ENCODE data around the gene IL5RA. TPM values are rescaled to one million over a fixed set of nuclear protein-coding genes. Genes with fewer than 3 reads are reported as not detected.

Gene IL5RA
- total RNA-seq, 1 experiment from 2014 or later = not detected

DNA sequence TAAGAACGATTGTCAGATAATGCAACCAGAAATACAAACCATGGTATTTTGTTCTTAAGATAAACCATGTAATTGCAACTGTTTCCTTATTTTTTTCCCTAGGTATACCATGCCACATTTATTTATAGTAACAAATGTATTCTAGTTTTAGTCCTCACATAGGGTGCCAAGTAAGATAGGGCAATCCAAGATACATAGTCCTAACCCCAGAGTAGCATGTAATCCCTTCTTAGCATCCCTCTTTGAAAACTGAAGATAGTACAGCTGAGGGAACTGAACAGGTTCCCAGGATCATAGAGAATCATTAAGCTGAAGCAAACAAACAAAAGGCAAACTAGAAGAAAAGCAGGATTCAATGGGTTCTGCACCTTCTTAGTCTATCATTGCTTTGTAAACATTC, 41.3 kb upstream of the IL5RA start (continued):
- TF ChIP-seq, protein P1, sequence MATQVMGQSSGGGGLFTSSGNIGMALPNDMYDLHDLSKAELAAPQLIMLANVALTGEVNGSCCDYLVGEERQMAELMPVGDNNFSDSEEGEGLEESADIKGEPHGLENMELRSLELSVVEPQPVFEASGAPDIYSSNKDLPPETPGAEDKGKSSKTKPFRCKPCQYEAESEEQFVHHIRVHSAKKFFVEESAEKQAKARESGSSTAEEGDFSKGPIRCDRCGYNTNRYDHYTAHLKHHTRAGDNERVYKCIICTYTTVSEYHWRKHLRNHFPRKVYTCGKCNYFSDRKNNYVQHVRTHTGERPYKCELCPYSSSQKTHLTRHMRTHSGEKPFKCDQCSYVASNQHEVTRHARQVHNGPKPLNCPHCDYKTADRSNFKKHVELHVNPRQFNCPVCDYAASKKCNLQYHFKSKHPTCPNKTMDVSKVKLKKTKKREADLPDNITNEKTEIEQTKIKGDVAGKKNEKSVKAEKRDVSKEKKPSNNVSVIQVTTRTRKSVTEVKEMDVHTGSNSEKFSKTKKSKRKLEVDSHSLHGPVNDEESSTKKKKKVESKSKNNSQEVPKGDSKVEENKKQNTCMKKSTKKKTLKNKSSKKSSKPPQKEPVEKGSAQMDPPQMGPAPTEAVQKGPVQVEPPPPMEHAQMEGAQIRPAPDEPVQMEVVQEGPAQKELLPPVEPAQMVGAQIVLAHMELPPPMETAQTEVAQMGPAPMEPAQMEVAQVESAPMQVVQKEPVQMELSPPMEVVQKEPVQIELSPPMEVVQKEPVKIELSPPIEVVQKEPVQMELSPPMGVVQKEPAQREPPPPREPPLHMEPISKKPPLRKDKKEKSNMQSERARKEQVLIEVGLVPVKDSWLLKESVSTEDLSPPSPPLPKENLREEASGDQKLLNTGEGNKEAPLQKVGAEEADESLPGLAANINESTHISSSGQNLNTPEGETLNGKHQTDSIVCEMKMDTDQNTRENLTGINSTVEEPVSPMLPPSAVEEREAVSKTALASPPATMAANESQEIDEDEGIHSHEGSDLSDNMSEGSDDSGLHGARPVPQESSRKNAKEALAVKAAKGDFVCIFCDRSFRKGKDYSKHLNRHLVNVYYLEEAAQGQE (IDR thresholded peaks at IDR 0.05; ENCODE audit: low read depth) = no peak
- TF ChIP-seq EZH2phosphoT487 (IDR thresholded peaks at IDR 0.05; ENCODE audit: borderline replicate concordance) (no peak), TCF7L2 (IDR thresholded peaks at IDR 0.05; ENCODE audit: borderline replicate concordance, extremely low read depth, insufficient read depth, insufficient read length) (no peak), YY1 (IDR thresholded peaks at IDR 0.05; ENCODE audit: extremely low read depth, insufficient replicate concordance, low read depth, low read length) (no peak)

DNA sequence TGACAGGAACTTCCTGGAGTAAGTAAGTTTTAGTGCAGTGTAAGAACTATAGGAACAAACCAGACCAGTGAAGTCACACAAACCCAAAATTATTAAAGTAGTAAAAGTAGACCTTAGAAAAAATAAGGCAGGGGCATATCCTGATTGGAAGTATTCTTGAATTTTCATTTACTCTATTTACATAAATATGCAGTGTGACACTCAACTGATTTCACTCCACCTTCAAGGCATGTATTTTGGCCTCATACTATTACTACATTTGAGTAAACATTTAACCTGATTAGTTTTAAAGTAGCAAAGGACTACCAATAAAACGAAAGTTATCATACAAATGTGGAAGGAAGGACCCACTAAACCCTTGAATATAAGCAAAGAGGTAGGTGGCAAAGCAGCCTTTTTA, 39.4 kb upstream of the IL5RA start:
- Histone ChIP-seq H4K20me1 (ENCODE audit: insufficient read depth) (no peaks in the 10 kb centered on the region), H3K4me2 (ENCODE audit: low read length) (no peak overlapping the region), H2AFZ (ENCODE audit: low read depth, low read length, poor library complexity, severe bottlenecking) (no peak overlapping the region), H3K4me1 (ENCODE audit: control insufficient read depth in 1 of 2, insufficient read depth in 2 of 2, low read length in 2 of 2) (no peaks in the 10 kb centered on the region), H3K27me3 (ENCODE audit: insufficient read depth, low read length) (no peaks in the 10 kb centered on the region), H3K79me2 (ENCODE audit: insufficient read depth, low read length) (peaks cover 21% of the 10 kb centered on the region), H3K27ac (ENCODE audit: low read depth, low read length) (no peak overlapping the region), H3K9ac (ENCODE audit: low read length) (no peak overlapping the region), H3K9me3 (ENCODE audit: control insufficient read depth in 1 of 2, insufficient read depth in 1 of 2, low read depth in 1 of 2, low read length in 2 of 2) (no peaks in the 10 kb centered on the region), H3K4me3 (replicated peaks in 1 of 2; ENCODE audit: low read depth in 1 of 2, low read length in 2 of 2) (no peak overlapping the region), H3K36me3 (ENCODE audit: control insufficient read depth in 1 of 2, insufficient read depth in 2 of 2, low read length in 2 of 2) (peaks cover 57% of the 10 kb centered on the region in 2 experiments), H3K9me2 (ENCODE audit: insufficient read depth) (no peaks in the 10 kb centered on the region)
- ChIA-PET CTCF (no interaction called here), POLR2A (no interaction called here), RAD21 (ENCODE audit: low non-redundant PET in 1 of 2, low total read pairs in 2 of 2, uncharacterized antibody in 2 of 2, unreplicated experiment in 2 of 2) (no interaction called here)
- intact Hi-C loops (cut with micrococcal nuclease) = no loop called here
- ATAC-seq (no peak), DNase-seq (ENCODE audit: low read depth, low spot score) (no peak)
- TF ChIP-seq, protein P2, sequence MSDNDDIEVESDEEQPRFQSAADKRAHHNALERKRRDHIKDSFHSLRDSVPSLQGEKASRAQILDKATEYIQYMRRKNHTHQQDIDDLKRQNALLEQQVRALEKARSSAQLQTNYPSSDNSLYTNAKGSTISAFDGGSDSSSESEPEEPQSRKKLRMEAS (IDR thresholded peaks at IDR 0.05) = no peak
- no peak for TF ChIP-seq YY1 (IDR thresholded peaks at IDR 0.05; ENCODE audit: extremely low read depth, insufficient replicate concordance, low read depth, low read length)
- no peak for TF ChIP-seq EGR1 (IDR thresholded peaks at IDR 0.05; ENCODE audit: low read depth)
- no peak for TF ChIP-seq EZH2 (IDR thresholded peaks at IDR 0.05)
- TF ChIP-seq CEBPB (IDR thresholded peaks at IDR 0.05; ENCODE audit: low read depth) = no peak
- no peak for TF ChIP-seq JUND (IDR thresholded peaks at IDR 0.05)
- TF ChIP-seq SRF (IDR thresholded peaks at IDR 0.05; ENCODE audit: low read depth) = no peak
- no peak for TF ChIP-seq SP1 (IDR thresholded peaks at IDR 0.05; ENCODE audit: low read depth)
- no peak for TF ChIP-seq EZH2phosphoT487 (IDR thresholded peaks at IDR 0.05; ENCODE audit: borderline replicate concordance)
- TF ChIP-seq POLR2A (IDR thresholded peaks at IDR 0.05; ENCODE audit: borderline replicate concordance, extremely low read depth, insufficient read depth, insufficient read length) = no peak
- TF ChIP-seq, protein P3, sequence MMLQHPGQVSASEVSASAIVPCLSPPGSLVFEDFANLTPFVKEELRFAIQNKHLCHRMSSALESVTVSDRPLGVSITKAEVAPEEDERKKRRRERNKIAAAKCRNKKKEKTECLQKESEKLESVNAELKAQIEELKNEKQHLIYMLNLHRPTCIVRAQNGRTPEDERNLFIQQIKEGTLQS (IDR thresholded peaks at IDR 0.05) = no peak
- no peak for TF ChIP-seq TCF7L2 (IDR thresholded peaks at IDR 0.05; ENCODE audit: borderline replicate concordance, extremely low read depth, insufficient read depth, insufficient read length)
- TF ChIP-seq ELF1 (IDR thresholded peaks at IDR 0.05; ENCODE audit: borderline replicate concordance, low read depth) = no peak
- TF ChIP-seq SIN3A (IDR thresholded peaks at IDR 0.05; ENCODE audit: low read depth) = no peak
- TF ChIP-seq, protein P4, sequence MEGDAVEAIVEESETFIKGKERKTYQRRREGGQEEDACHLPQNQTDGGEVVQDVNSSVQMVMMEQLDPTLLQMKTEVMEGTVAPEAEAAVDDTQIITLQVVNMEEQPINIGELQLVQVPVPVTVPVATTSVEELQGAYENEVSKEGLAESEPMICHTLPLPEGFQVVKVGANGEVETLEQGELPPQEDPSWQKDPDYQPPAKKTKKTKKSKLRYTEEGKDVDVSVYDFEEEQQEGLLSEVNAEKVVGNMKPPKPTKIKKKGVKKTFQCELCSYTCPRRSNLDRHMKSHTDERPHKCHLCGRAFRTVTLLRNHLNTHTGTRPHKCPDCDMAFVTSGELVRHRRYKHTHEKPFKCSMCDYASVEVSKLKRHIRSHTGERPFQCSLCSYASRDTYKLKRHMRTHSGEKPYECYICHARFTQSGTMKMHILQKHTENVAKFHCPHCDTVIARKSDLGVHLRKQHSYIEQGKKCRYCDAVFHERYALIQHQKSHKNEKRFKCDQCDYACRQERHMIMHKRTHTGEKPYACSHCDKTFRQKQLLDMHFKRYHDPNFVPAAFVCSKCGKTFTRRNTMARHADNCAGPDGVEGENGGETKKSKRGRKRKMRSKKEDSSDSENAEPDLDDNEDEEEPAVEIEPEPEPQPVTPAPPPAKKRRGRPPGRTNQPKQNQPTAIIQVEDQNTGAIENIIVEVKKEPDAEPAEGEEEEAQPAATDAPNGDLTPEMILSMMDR (IDR thresholded peaks at IDR 0.05 in 2 of 3, conservative IDR thresholded peaks at IDR 0.05 in 1 of 3; ENCODE audit: borderline replicate concordance in 1 of 3, insufficient read depth in 1 of 3, low read depth in 2 of 3, low read length in 2 of 3) = no peak
- TF ChIP-seq, protein P5, sequence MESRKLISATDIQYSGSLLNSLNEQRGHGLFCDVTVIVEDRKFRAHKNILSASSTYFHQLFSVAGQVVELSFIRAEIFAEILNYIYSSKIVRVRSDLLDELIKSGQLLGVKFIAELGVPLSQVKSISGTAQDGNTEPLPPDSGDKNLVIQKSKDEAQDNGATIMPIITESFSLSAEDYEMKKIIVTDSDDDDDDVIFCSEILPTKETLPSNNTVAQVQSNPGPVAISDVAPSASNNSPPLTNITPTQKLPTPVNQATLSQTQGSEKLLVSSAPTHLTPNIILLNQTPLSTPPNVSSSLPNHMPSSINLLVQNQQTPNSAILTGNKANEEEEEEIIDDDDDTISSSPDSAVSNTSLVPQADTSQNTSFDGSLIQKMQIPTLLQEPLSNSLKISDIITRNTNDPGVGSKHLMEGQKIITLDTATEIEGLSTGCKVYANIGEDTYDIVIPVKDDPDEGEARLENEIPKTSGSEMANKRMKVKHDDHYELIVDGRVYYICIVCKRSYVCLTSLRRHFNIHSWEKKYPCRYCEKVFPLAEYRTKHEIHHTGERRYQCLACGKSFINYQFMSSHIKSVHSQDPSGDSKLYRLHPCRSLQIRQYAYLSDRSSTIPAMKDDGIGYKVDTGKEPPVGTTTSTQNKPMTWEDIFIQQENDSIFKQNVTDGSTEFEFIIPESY (IDR thresholded peaks at IDR 0.05; ENCODE audit: extremely low read depth, insufficient replicate concordance, low read length) = no peak
- no peak for TF ChIP-seq ZFX (IDR thresholded peaks at IDR 0.05)
- no peak for TF ChIP-seq ZNF274 (IDR thresholded peaks at IDR 0.05; ENCODE audit: low read depth, low read length)
- no TSS peak for BruUV-seq (replicated peaks)
